Endothelial cell of umbilical vein (primary cell): ENCODE measurements around the gene KCNIP1. TPM values are rescaled to one million over a fixed set of nuclear protein-coding genes. Genes with fewer than 3 reads are reported as not detected.

Experiments used
- BruUV-seq: library from RNA; stranded (reverse); fragments of 400-500 nt; replicated peaks from 2 replicates; lab custom pipeline; 2021; lab: Mats Ljungman, UMichigan
- CTCF ChIA-PET: fragments of 300-600, 350-600 bp; sonication (Branson Sonifier 250); formaldehyde crosslinking; loops from one replicate; lab custom pipeline; 2021; ENCODE audit warnings: antibody characterized with exemption, inconsistent platforms; lab: Charles Lee
- POLR2A ChIA-PET: fragments of 300-600, 350-600 bp; sonication (Branson Sonifier 250); formaldehyde crosslinking; loops from one replicate; lab custom pipeline; 2021; ENCODE audit warnings: antibody characterized with exemption, inconsistent platforms; lab: Charles Lee
- DNase-seq: peaks from one replicate; pipeline ENCODE4 v3.0.0-alpha.2; 2011; ENCODE audit warnings: low read depth, low spot score
- FAIRE-seq: peaks from 2 replicates; lab custom pipeline; 2011; peaks lifted over from hg19 to GRCh38; lab: Jason Lieb, UNC
- H2AFZ ChIP-seq: 2 replicates; pipeline ENCODE4 v1.6.0; 2012; ENCODE audit warnings: low read depth, low read length, control low read depth, inconsistent platforms
- H3K27ac ChIP-seq: 2 replicates; pipeline ENCODE4 v1.5.1; 2011; ENCODE audit warnings: low read depth, mild to moderate bottlenecking, control low read depth, low read length, moderate library complexity; ENCODE audit not compliant: insufficient read depth
- H3K27me3 ChIP-seq, 2 experiments: 2 replicates each; pipeline versions ENCODE4 v1.6.0 to v1.6.1; 2011; ENCODE audit warnings: low read length in 2 of 2, mixed read lengths in 1 of 2; ENCODE audit not compliant: control insufficient read depth in 2 of 2, insufficient read depth in 2 of 2
- H3K36me3 ChIP-seq, 2 experiments: 2 replicates in 1 of 2; 3 replicates in 1 of 2; pipeline ENCODE4 v1.5.1; 2011; ENCODE audit warnings: low read length in 2 of 2, mild to moderate bottlenecking in 1 of 2, moderate library complexity in 1 of 2; ENCODE audit not compliant: control insufficient read depth in 2 of 2, insufficient read depth in 2 of 2; ENCODE audit errors: extremely low read depth in 1 of 2
- H3K4me1 ChIP-seq: 3 replicates; pipeline ENCODE4 v1.5.1; 2011; ENCODE audit warnings: mild to moderate bottlenecking, low read length; ENCODE audit not compliant: control insufficient read depth, insufficient read depth; ENCODE audit errors: extremely low read depth
- H3K4me2 ChIP-seq: 2 replicates; pipeline ENCODE4 v1.6.1; 2011; ENCODE audit warnings: low read length, control low read depth, mixed read lengths; ENCODE audit not compliant: insufficient read depth
- H3K4me3 ChIP-seq, 3 experiments: fragments of 200-600 bp in 1 of 3; sonication (generic), shearing (Covaris generic) in 1 of 3; replicated peaks in 1 of 3; 2 replicates each; pipeline ENCODE4 v1.5.1; 2011 to 2016; ENCODE audit warnings: control low read depth in 3 of 3, low read length in 3 of 3, mild to moderate bottlenecking in 2 of 3, inconsistent platforms in 1 of 3, low read depth in 1 of 3, moderate library complexity in 1 of 3; ENCODE audit not compliant: insufficient read depth in 1 of 3
- H3K79me2 ChIP-seq: 2 replicates; pipeline ENCODE4 v1.6.0; 2012; ENCODE audit warnings: low read length, inconsistent platforms; ENCODE audit not compliant: control insufficient read depth, insufficient read depth
- H3K9ac ChIP-seq: replicated peaks from 2 replicates; pipeline ENCODE3; 2011; ENCODE audit warnings: low read length, control low read depth; ENCODE audit not compliant: insufficient read depth; ENCODE audit errors: extremely low read depth
- H3K9me1 ChIP-seq: replicated peaks from 3 replicates; pipeline ENCODE4 v1.6.0; 2011; ENCODE audit warnings: mild to moderate bottlenecking, low read length; ENCODE audit not compliant: control insufficient read depth, insufficient read depth; ENCODE audit errors: extremely low read depth
- H3K9me3 ChIP-seq: replicated peaks from 2 replicates; pipeline ENCODE4 v1.5.1; 2012; ENCODE audit warnings: low read length, inconsistent platforms; ENCODE audit not compliant: control insufficient read depth, insufficient read depth
- H4K20me1 ChIP-seq: replicated peaks from 2 replicates; pipeline ENCODE3; 2011; ENCODE audit warnings: mild to moderate bottlenecking, low read length; ENCODE audit not compliant: control insufficient read depth, insufficient read depth; ENCODE audit errors: extremely low read depth
- EZH2 ChIP-seq: IDR thresholded peaks from 2 replicates; pipeline ENCODE4 v1.6.1; 2012; ENCODE audit warnings: borderline replicate concordance, low read depth, mild to moderate bottlenecking, moderate library complexity, low read length, inconsistent platforms; ENCODE audit not compliant: severe bottlenecking
- FOS ChIP-seq: IDR thresholded peaks from 2 replicates; pipeline ENCODE4 v1.6.1; 2011; ENCODE audit warnings: mild to moderate bottlenecking, low read length, moderate library complexity, borderline replicate concordance; ENCODE audit not compliant: insufficient read depth
- GATA2 ChIP-seq: IDR thresholded peaks from 2 replicates; pipeline ENCODE4 v1.7.0; 2011; ENCODE audit warnings: low read depth, mild to moderate bottlenecking, moderate library complexity, mixed read lengths, low read length; ENCODE audit not compliant: insufficient read length, insufficient read depth
- JUN ChIP-seq: IDR thresholded peaks from 2 replicates; pipeline ENCODE4 v1.6.1; 2011; ENCODE audit warnings: borderline replicate concordance, low read depth; ENCODE audit not compliant: insufficient read length, insufficient read depth
- MYC ChIP-seq: IDR thresholded peaks from one replicate; pipeline ENCODE4 v1.6.1; 2011; ENCODE audit warnings: mild to moderate bottlenecking, low read depth, low read length
- POLR2A ChIP-seq: IDR thresholded peaks from 2 replicates; pipeline ENCODE4 v1.6.1; 2012; ENCODE audit warnings: low read depth, mild to moderate bottlenecking, control low read depth, low read length
- POLR2AphosphoS5 ChIP-seq: IDR thresholded peaks from 2 replicates; pipeline ENCODE4 v1.6.1; 2012; ENCODE audit warnings: low read depth, mild to moderate bottlenecking, control low read depth, low read length, moderate library complexity; ENCODE audit not compliant: insufficient read depth
- dilution Hi-C: fragments of 300-500 bp; cut with MboI; formaldehyde crosslinking; loops from one replicate; pipeline ENCODE4 v1.15.0; 2019; ENCODE audit warnings: low sequenced_read_pairs; ENCODE audit not compliant: extremely low pct_ligation_motif_present
- intact Hi-C: fragments of 100-400 bp; cut with micrococcal nuclease; formaldehyde crosslinking; loops from one replicate; pipeline ENCODE4 v1.10.0; 2022
- polyA plus RNA-seq, 4 experiments: library from polyadenylated mRNA; depleted of rRNA in 3 of 4; stranded (reverse) in 3 of 4; unstranded in 1 of 4; fragments of >200 nt; gene quantifications; 2 replicates each; pipeline versions ENCODE4 v1.2.1 to v1.2.3, GENCODE V29; 2011 to 2012; ENCODE audit warnings: missing spikeins in 1 of 4
- total RNA-seq: library from RNA; stranded (reverse); gene quantifications from 2 replicates; pipeline ENCODE4 v1.2.3, GENCODE V29; 2021
- TF ChIP-seq, protein P1 (sequence below): IDR thresholded peaks from 2 replicates; pipeline ENCODE4 v1.6.1; 2011; ENCODE audit not compliant: insufficient read depth, insufficient read length
- TF ChIP-seq, protein P2 (sequence below), 2 donors: IDR thresholded peaks; 1 replicate in 1 of 2; 2 replicates in 1 of 2; pipeline ENCODE4 v1.5.1; 2011; ENCODE audit warnings: low read length in 2 of 2, mild to moderate bottlenecking in 2 of 2, moderate library complexity in 2 of 2, control low read depth in 1 of 2, inconsistent platforms in 1 of 2, low read depth in 1 of 2; ENCODE audit not compliant: insufficient read depth in 1 of 2; ENCODE audit errors: extremely low read depth in 1 of 2

The KCNIP1 gene
- total and polyA plus RNA-seq, 2 donors (not counting 3 experiments of a cell fraction or from before 2014, with no cell fraction given), result 0.15 TPM; not detected in 1

DNA sequence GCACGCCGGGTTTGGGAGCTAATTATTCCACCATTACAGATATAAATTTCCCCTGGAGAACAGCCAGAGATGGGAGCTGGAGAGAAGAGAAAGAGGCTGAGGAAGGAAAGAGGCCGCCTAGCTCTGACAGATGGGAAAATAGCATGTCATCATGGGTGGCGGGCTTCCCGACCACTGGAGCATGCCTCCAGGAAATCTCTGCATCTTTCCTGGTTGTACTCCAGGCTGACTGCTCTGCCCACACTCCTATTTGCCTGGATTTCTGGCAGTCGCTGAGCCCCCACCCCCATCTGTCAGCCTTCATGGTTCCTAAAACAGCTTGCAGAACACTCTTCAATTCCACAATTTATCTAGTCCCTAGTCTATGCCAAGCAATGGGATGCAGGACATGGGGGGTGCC is 265.4 kb downstream of the KCNIP1 start:
- no peak overlapping the region for H3K4me3 ChIP-seq
- no peaks in the 10 kb centered on the region for H3K36me3 ChIP-seq
- no peaks in the 10 kb centered on the region for H4K20me1 ChIP-seq
- ChIA-PET CTCF (interaction anchor here (1.0 to 1.9 kb wide), 4 partner anchors 22 to 40 kb away, joined by 3 to 5 read pairs (median 5); no protein-coding TSS in a partner anchor), POLR2A (no interaction called here)
- H3K27me3 ChIP-seq, result peaks cover 2 to 3% of the 10 kb centered on the region in 2 experiments
- dilution Hi-C loops, result no loop called here
- no peak overlapping the region for H3K27ac ChIP-seq
- no peak overlapping the region for H3K4me2 ChIP-seq
- no peaks in the 10 kb centered on the region for H3K9me3 ChIP-seq
- H3K4me1 ChIP-seq, result no peaks in the 10 kb centered on the region
- DNase-seq, result no peak
- no TSS peak for BruUV-seq
- no peaks in the 10 kb centered on the region for H3K79me2 ChIP-seq
- no peak overlapping the region for H2AFZ ChIP-seq
- no peaks in the 10 kb centered on the region for H3K9me1 ChIP-seq
- TF ChIP-seq FOS (no peak), GATA2 (no peak), POLR2AphosphoS5 (no peak), POLR2A (no peak), MYC (no peak), JUN (no peak), EZH2 (no peak)
- TF ChIP-seq, protein P1, sequence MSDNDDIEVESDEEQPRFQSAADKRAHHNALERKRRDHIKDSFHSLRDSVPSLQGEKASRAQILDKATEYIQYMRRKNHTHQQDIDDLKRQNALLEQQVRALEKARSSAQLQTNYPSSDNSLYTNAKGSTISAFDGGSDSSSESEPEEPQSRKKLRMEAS, result no peak
- TF ChIP-seq, protein P2, sequence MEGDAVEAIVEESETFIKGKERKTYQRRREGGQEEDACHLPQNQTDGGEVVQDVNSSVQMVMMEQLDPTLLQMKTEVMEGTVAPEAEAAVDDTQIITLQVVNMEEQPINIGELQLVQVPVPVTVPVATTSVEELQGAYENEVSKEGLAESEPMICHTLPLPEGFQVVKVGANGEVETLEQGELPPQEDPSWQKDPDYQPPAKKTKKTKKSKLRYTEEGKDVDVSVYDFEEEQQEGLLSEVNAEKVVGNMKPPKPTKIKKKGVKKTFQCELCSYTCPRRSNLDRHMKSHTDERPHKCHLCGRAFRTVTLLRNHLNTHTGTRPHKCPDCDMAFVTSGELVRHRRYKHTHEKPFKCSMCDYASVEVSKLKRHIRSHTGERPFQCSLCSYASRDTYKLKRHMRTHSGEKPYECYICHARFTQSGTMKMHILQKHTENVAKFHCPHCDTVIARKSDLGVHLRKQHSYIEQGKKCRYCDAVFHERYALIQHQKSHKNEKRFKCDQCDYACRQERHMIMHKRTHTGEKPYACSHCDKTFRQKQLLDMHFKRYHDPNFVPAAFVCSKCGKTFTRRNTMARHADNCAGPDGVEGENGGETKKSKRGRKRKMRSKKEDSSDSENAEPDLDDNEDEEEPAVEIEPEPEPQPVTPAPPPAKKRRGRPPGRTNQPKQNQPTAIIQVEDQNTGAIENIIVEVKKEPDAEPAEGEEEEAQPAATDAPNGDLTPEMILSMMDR (IDR thresholded peaks at IDR 0.05; ENCODE audit: extremely low read depth in 1 of 2, insufficient read depth in 1 of 2, low read depth in 1 of 2, low read length in 2 of 2), result no peak
- no peak overlapping the region for H3K9ac ChIP-seq
- intact Hi-C loops, result no loop called here
- FAIRE-seq, result no peak
